OCI-LY3 (cell line): ENCODE results near the gene OTOR.

Experiments
- H2AFZ ChIP-seq: fragments of 200-600, 300-600 bp; shearing (Covaris generic); 2 replicates; pipeline ENCODE4 v1.6.0; 2014; ENCODE audit warnings: antibody characterized with exemption, low read depth, low read length
- H3K27ac ChIP-seq: fragments of 200-600, 300-600 bp; sonication (generic); 2 replicates; pipeline ENCODE4 v1.5.1; 2014; ENCODE audit warnings: mild to moderate bottlenecking, low read length, moderate library complexity, mixed read lengths
- H3K27me3 ChIP-seq: fragments of 200-600, 300-600 bp; sonication (generic); 2 replicates; pipeline ENCODE4 v1.6.1; 2014; ENCODE audit warnings: low read depth, low read length, mixed read lengths
- H3K36me3 ChIP-seq: fragments of 200-600, 300-600 bp; sonication (generic); replicated peaks from 2 replicates; pipeline ENCODE3; 2014; ENCODE audit warnings: low read depth, low read length, mixed read lengths
- H3K4me1 ChIP-seq: fragments of 300-600, 200-600 bp; sonication (generic); 2 replicates; pipeline ENCODE4 v1.6.1; 2014; ENCODE audit warnings: low read length, mixed read lengths
- H3K4me2 ChIP-seq: fragments of 200-600, 300-600 bp; sonication (generic); 2 replicates; pipeline ENCODE4 v1.6.1; 2014; ENCODE audit warnings: low read length, mixed read lengths
- H3K4me3 ChIP-seq: fragments of 300-600, 200-600 bp; sonication (generic); 2 replicates; pipeline ENCODE4 v1.5.1; 2014; ENCODE audit warnings: antibody characterized with exemption, mild to moderate bottlenecking, low read length, moderate library complexity
- H3K79me2 ChIP-seq: fragments of 300-600, 200-600 bp; shearing (Covaris generic); 2 replicates; pipeline ENCODE4 v1.6.1; 2014; ENCODE audit warnings: mild to moderate bottlenecking, low read length, mixed read lengths
- H3K9ac ChIP-seq: fragments of 300-600, 200-600 bp; shearing (Covaris generic); 2 replicates; pipeline ENCODE4 v1.6.0; 2014; ENCODE audit warnings: mild to moderate bottlenecking, low read length, moderate library complexity
- H3K9me3 ChIP-seq: fragments of 200-600, 300-600 bp; shearing (Covaris generic); 2 replicates; pipeline ENCODE4 v1.6.1; 2014; ENCODE audit warnings: low read length, mixed read lengths; ENCODE audit not compliant: insufficient read depth
- H4K20me1 ChIP-seq: fragments of 200-600, 300-600 bp; sonication (generic); 2 replicates; pipeline ENCODE4 v1.6.1; 2016; ENCODE audit warnings: low read length, mixed read lengths; ENCODE audit not compliant: insufficient read depth
- EZH2phosphoT487 ChIP-seq: fragments of 200-600 bp; shearing (Covaris generic); IDR thresholded peaks from 2 replicates; pipeline ENCODE4 v1.6.1; 2018; ENCODE audit warnings: antibody characterized with exemption, mixed run types, low read depth
- TF ChIP-seq, protein P1 (sequence below): fragments of 200-600, 300-600 bp; sonication (generic); IDR thresholded peaks from 2 replicates; pipeline ENCODE4 v1.5.1; 2014; ENCODE audit warnings: antibody characterized with exemption, low read length, low read depth

OTOR gene

DNA sequence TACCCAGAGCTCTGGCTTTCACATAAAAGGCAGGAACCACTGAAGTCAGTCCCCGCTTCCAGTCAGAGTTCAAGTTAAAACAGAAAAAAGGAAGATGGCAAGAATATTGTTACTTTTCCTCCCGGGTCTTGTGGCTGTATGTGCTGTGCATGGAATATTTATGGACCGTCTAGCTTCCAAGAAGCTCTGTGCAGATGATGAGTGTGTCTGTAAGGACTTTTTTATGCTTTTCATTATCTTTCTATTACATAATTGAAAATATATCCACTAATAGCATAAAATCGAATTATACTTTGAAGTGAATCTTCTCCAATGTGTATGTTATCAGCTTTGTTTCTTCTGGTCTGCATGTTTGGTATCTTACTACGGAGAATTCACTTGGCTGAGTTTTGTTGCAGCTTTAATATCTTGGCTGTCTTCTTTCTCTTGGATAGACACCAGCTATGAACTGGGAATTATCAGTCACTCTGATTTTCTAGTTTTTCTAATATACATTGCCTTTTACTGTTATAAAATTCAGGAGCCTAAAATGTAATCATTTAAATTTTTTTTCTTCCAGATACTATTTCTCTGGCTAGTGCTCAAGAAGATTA, at the start of gene OTOR:
TSS of gene OTOR (plus strand) at position 51 of the 593 bp plus-strand sequence. CDS start at position 95, 44 bp downstream.
- Histone ChIP-seq H3K9me3 (no peaks in the 10 kb centered on the region), H3K79me2 (no peaks in the 10 kb centered on the region), H3K4me2 (no peak within 1 kb of the TSS), H3K27ac (no peak within 1 kb of the TSS), H3K9ac (no peak within 1 kb of the TSS), H3K27me3 (no peaks in the 10 kb centered on the region), H3K36me3 (no peaks in the 10 kb centered on the region), H2AFZ (no peak within 1 kb of the TSS), H3K4me1 (peaks cover 15% of the 10 kb centered on the region), H3K4me3 (no peak within 1 kb of the TSS), H4K20me1 (no peaks in the 10 kb centered on the region)
- no peak for TF ChIP-seq EZH2phosphoT487
- TF ChIP-seq, protein P1, sequence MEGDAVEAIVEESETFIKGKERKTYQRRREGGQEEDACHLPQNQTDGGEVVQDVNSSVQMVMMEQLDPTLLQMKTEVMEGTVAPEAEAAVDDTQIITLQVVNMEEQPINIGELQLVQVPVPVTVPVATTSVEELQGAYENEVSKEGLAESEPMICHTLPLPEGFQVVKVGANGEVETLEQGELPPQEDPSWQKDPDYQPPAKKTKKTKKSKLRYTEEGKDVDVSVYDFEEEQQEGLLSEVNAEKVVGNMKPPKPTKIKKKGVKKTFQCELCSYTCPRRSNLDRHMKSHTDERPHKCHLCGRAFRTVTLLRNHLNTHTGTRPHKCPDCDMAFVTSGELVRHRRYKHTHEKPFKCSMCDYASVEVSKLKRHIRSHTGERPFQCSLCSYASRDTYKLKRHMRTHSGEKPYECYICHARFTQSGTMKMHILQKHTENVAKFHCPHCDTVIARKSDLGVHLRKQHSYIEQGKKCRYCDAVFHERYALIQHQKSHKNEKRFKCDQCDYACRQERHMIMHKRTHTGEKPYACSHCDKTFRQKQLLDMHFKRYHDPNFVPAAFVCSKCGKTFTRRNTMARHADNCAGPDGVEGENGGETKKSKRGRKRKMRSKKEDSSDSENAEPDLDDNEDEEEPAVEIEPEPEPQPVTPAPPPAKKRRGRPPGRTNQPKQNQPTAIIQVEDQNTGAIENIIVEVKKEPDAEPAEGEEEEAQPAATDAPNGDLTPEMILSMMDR: no peak

DNA sequence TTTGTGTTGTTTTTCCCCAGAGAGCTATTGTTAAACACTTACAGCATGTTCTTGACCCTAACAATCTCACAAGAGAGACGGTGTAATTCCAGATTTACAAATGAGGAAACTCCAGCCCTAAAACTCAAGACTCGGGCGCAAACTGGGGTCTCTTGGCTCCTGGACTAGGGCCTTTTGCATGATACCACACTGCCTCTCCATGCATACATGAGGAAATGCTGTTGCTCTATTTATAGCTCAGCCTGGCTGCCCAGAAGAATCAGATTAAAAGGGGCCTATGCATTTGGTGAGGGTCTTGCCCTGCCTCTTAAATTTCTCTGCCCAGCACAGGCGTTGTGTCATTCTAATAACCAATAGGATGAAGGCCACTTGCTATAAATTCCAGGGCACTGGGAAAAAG, 48.9 kb upstream of the OTOR start:
- Histone ChIP-seq H3K4me2 (no peak overlapping the region), H3K36me3 (no peaks in the 10 kb centered on the region), H3K9me3 (no peaks in the 10 kb centered on the region), H3K9ac (no peak overlapping the region), H3K27me3 (peaks cover 12% of the 10 kb centered on the region; the same call in 1 of the 2 replicates), H3K27ac (no peak overlapping the region), H2AFZ (no peak overlapping the region), H3K4me1 (no peaks in the 10 kb centered on the region), H4K20me1 (no peaks in the 10 kb centered on the region), H3K4me3 (no peak overlapping the region), H3K79me2 (no peaks in the 10 kb centered on the region)
- TF ChIP-seq EZH2phosphoT487: no peak
- TF ChIP-seq, protein P1: peak; percentile 20; the same call in 1 of the 2 replicates

- Histone ChIP-seq H3K27me3 (peaks cover 6% of the 10 kb centered on the region; the same call in 1 of the 2 replicates), H3K9ac (no peak overlapping the region), H3K4me2 (no peak overlapping the region), H2AFZ (no peak overlapping the region), H3K36me3 (no peaks in the 10 kb centered on the region), H3K4me1 (no peaks in the 10 kb centered on the region), H3K9me3 (no peaks in the 10 kb centered on the region), H4K20me1 (no peaks in the 10 kb centered on the region), H3K79me2 (no peaks in the 10 kb centered on the region), H3K27ac (no peak overlapping the region), H3K4me3 (no peak overlapping the region)
- TF ChIP-seq, protein P1: peak; percentile 67
- TF ChIP-seq EZH2phosphoT487: no peak
Measured at GRCh38 chr20:16701296-16701695, 46.9 kb upstream of the OTOR start.

- Histone ChIP-seq H3K36me3 (no peaks in the 10 kb centered on the region), H3K27ac (no peak overlapping the region), H3K9ac (no peak overlapping the region), H3K9me3 (no peaks in the 10 kb centered on the region), H3K79me2 (no peaks in the 10 kb centered on the region), H3K4me1 (peaks cover 13% of the 10 kb centered on the region), H3K4me3 (no peak overlapping the region), H3K4me2 (no peak overlapping the region), H4K20me1 (no peaks in the 10 kb centered on the region), H3K27me3 (no peaks in the 10 kb centered on the region), H2AFZ (no peak overlapping the region)
- TF ChIP-seq, protein P1: no peak
- no peak for TF ChIP-seq EZH2phosphoT487
Measured at GRCh38 chr20:16703570-16703969, 44.6 kb upstream of the OTOR start.
